Panc1 (cell line): ENCODE measurements around the gene MFSD12.

Experiments
- POLR2AphosphoS5 ChIP-seq: IDR thresholded peaks from 2 replicates; pipeline ENCODE4 v1.6.1; 2012; ENCODE audit warnings: mild to moderate bottlenecking, low read depth, low read length, moderate library complexity
- REST ChIP-seq, 2 experiments: IDR thresholded peaks; 2 replicates each; pipeline ENCODE4 v1.6.1; 2011 to 2012; ENCODE audit warnings: low read depth in 2 of 2, control low read depth in 1 of 2, low read length in 1 of 2, mild to moderate bottlenecking in 1 of 2, moderate library complexity in 1 of 2; ENCODE audit not compliant: insufficient read depth in 1 of 2
- SIN3A ChIP-seq: IDR thresholded peaks from 2 replicates; pipeline ENCODE4 v1.6.1; 2012; ENCODE audit warnings: low read depth, mild to moderate bottlenecking, low read length, moderate library complexity, borderline replicate concordance; ENCODE audit not compliant: insufficient read depth
- TCF7L2 ChIP-seq: IDR thresholded peaks from 2 replicates; pipeline ENCODE4 v1.6.1; 2011; ENCODE audit warnings: mild to moderate bottlenecking, low read depth, low read length, inconsistent platforms
- TF ChIP-seq, protein P1 (sequence below): fragments of 450-650 bp; IDR thresholded peaks from 2 replicates; pipeline ENCODE4 v1.5.1; 2017; ENCODE audit warnings: mild to moderate bottlenecking

DNA sequence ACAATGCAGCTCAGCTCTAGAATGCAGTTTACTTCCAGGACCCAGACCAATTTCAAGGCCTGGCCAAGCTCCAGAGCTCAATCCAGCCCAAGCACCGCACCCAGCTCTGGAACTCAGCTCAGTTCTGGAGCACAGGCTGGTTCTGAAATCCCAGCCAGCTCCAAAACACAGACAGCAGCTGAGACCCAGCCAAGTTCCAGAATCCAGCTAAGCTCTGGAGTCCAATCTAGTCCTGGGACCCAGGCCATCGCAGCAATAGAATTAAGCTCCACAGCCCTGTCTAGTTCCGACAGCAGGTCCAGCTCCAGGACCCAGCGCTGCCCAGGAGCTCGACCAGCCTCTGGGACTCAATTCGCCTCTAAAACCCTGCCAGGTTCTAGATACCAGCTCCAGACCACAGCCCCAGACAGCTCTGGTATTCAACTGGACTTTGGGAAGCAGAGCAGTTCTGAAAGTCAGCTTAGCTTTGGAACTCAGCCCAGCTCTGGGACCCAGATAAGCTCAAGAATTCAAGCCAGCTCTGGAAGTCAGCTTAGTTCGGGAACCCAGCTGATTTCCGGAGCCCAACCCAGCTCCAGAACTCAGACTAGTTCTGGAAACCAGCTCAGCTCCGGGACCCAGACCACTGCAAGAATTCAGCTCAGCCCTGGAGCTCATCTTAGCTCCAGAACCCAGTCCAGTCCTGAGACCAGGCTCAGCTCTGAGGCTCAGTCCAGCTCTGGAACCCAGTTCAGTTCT is 34.7 kb upstream of the MFSD12 start:
- TF ChIP-seq, protein P1, sequence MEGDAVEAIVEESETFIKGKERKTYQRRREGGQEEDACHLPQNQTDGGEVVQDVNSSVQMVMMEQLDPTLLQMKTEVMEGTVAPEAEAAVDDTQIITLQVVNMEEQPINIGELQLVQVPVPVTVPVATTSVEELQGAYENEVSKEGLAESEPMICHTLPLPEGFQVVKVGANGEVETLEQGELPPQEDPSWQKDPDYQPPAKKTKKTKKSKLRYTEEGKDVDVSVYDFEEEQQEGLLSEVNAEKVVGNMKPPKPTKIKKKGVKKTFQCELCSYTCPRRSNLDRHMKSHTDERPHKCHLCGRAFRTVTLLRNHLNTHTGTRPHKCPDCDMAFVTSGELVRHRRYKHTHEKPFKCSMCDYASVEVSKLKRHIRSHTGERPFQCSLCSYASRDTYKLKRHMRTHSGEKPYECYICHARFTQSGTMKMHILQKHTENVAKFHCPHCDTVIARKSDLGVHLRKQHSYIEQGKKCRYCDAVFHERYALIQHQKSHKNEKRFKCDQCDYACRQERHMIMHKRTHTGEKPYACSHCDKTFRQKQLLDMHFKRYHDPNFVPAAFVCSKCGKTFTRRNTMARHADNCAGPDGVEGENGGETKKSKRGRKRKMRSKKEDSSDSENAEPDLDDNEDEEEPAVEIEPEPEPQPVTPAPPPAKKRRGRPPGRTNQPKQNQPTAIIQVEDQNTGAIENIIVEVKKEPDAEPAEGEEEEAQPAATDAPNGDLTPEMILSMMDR, result no peak
- TF ChIP-seq REST (IDR thresholded peaks at IDR 0.05; ENCODE audit: insufficient read depth in 1 of 2, low read depth in 2 of 2, low read length in 1 of 2) (no peak), SIN3A (no peak), POLR2AphosphoS5 (no peak), TCF7L2 (no peak)
